Urinary bladder (tissue), 2 donors: ENCODE measurements around the gene HSPE1. TPM values are rescaled to one million over a fixed set of nuclear protein-coding genes. Genes with fewer than 3 reads are reported as not detected.

Experiments used
- polyA plus RNA-seq: library from polyadenylated mRNA; stranded (reverse); fragments of 200-250 nt; gene quantifications from one replicate; pipeline ENCODE4 v1.2.3, GENCODE V29; 2013
- small RNA-seq: library from RNA; depleted of rRNA; stranded (forward); fragments of <200 nt; gene quantifications from one replicate; pipeline ENCODE3, GENCODE V24; 2014
- total RNA-seq: library from RNA; depleted of rRNA; stranded (reverse); fragments of >200 nt; gene quantifications from one replicate; pipeline ENCODE4 v1.2.3, GENCODE V29; 2014
- donor health status: healthy.

The HSPE1 gene
- total and polyA plus RNA-seq, 2 donors: 60.7 to 113 TPM

Small RNAs within 50 kb of the gene (small RNA-seq; reads per million reads assigned to genes)
- gene AC020550.1: not detected

Other genes starting within 250 kb of the HSPE1 start
- gene ANKRD44, start 189.6 kb upstream of the HSPE1 start, total RNA-seq: 39.4 TPM
- gene ANKRD44, start 189.6 kb upstream of the HSPE1 start, polyA plus RNA-seq: 17.5 TPM
- 622 TPM for gene SF3B1, start 65.4 kb upstream of the HSPE1 start, total RNA-seq
- 136 TPM for gene SF3B1, start 65.4 kb upstream of the HSPE1 start, polyA plus RNA-seq
- 29.5 TPM for gene COQ10B, start 46.8 kb upstream of the HSPE1 start, total RNA-seq
- gene COQ10B, start 46.8 kb upstream of the HSPE1 start, polyA plus RNA-seq: 27.4 TPM
- gene HSPD1, start 539 bp upstream of the HSPE1 start, total RNA-seq: 143 TPM
- gene HSPD1, start 539 bp upstream of the HSPE1 start, polyA plus RNA-seq: 158 TPM
- gene MOB4, start 15.7 kb downstream of the HSPE1 start, total RNA-seq: 67.7 TPM
- gene MOB4, start 15.7 kb downstream of the HSPE1 start, polyA plus RNA-seq: 41.2 TPM
- gene RFTN2, start 175.2 kb downstream of the HSPE1 start, total RNA-seq: 37.4 TPM
- gene RFTN2, start 175.2 kb downstream of the HSPE1 start, polyA plus RNA-seq: 4.0 TPM
- 3.8 TPM for gene MARS2, start 205.0 kb downstream of the HSPE1 start, total RNA-seq
- 3.7 TPM for gene MARS2, start 205.0 kb downstream of the HSPE1 start, polyA plus RNA-seq